Posterior cingulate gyrus (tissue), 11 donors: ENCODE data around the gene MGST2.
"Not testable (repeated sequence)": the region's sequence is repeated elsewhere in the genome, so short reads cannot be mapped to it uniquely, and the experiment has no call there.

Experiments used
- DNase-seq, 10 donors: peaks; one replicate each; pipeline versions ENCODE4 v3.0.0 to v3.0.0-alpha.2; 2020 to 2021; ENCODE audit warnings: mixed read lengths in 3 of 10
- intact Hi-C: fragments of 100-400 bp; cut with DNase I; formaldehyde crosslinking; loops from one replicate; pipeline ENCODE4 v1.15.1; 2023

Gene MGST2

GRCh38 chr4:139665690-139666529 lies at the start of gene MGST2:
MGST2 (plus strand) TSS chr4:139665819; CDS start chr4:139666020, 201 bp downstream.
- peak; percentile 21 to 94 (median 42) for DNase-seq
- intact Hi-C loops: no loop called here

- intact Hi-C loops: no loop called here
- no peak for DNase-seq
These were observed 47.7 kb upstream of the MGST2 start for GRCh38 chr4:139617702-139618490.

GRCh38 chr4:139619644-139620043 lies 46.0 kb upstream of the MGST2 start:
- DNase-seq: no peak
- intact Hi-C loops: no loop called here

- DNase-seq: no peak
These were observed 42.7 kb upstream of the MGST2 start for GRCh38 chr4:139622901-139623381.

GRCh38 chr4:139624441-139625092 lies 41.1 kb upstream of the MGST2 start:
- no peak for DNase-seq
- intact Hi-C loops: no loop called here

More at GRCh38 chr4:139622901-139623381, 42.7 kb upstream of the MGST2 start:
- intact Hi-C loops: no loop called here

GRCh38 chr4:139625093-139625455 lies 40.5 kb upstream of the MGST2 start:
- intact Hi-C loops: no loop called here
- DNase-seq: no peak

- intact Hi-C loops: no loop called here
- peak in 1 of 10 donors; percentile 16 for DNase-seq
These were observed 40.1 kb upstream of the MGST2 start for GRCh38 chr4:139625482-139625881.

- DNase-seq: no peak
- intact Hi-C loops: no loop called here
These were observed 37.2 kb upstream of the MGST2 start for GRCh38 chr4:139628184-139629012.

- DNase-seq: no peak
- intact Hi-C loops: loop anchor here (5.0 kb wide), 1 partner anchor 132 kb away; no protein-coding TSS in a partner anchor
These were observed 36.0 kb upstream of the MGST2 start for GRCh38 chr4:139629436-139630125.

GRCh38 chr4:139630126-139630495 lies 35.5 kb upstream of the MGST2 start:
- intact Hi-C loops: loop anchor here (5.0 kb wide), 1 partner anchor 133 kb away; no protein-coding TSS in a partner anchor
- no peak for DNase-seq

- DNase-seq: no peak
- intact Hi-C loops: loop anchor here (5.0 kb wide), 1 partner anchor 134 kb away; no protein-coding TSS in a partner anchor
These were observed 34.6 kb upstream of the MGST2 start for GRCh38 chr4:139630991-139631390.

GRCh38 chr4:139631791-139632190 lies 33.8 kb upstream of the MGST2 start:
- DNase-seq: no peak
- intact Hi-C loops: loop anchor here (5.0 kb wide), 1 partner anchor 134 kb away; no protein-coding TSS in a partner anchor

GRCh38 chr4:139632739-139633138 lies 32.9 kb upstream of the MGST2 start:
- DNase-seq: not testable (repeated sequence)
- intact Hi-C loops: loop anchor here (5.0 kb wide), 1 partner anchor 135 kb away; no protein-coding TSS in a partner anchor

- DNase-seq: no peak
- intact Hi-C loops: loop anchor here (5.0 kb wide), 1 partner anchor 136 kb away; no protein-coding TSS in a partner anchor
These were observed 32.4 kb upstream of the MGST2 start for GRCh38 chr4:139633195-139633594.

- peak in 4 of 10 donors; percentile 20 to 88 (median 37) for DNase-seq
- intact Hi-C loops: loop anchor here (5.0 kb wide), 1 partner anchor 136 kb away; no protein-coding TSS in a partner anchor
These were observed 32.0 kb upstream of the MGST2 start for GRCh38 chr4:139633661-139634060.

- intact Hi-C loops: no loop called here
- no peak for DNase-seq
These were observed 29.7 kb upstream of the MGST2 start for GRCh38 chr4:139635966-139636365.

- intact Hi-C loops, DNase-seq: not testable (repeated sequence)
These were observed 27.3 kb upstream of the MGST2 start for GRCh38 chr4:139638306-139638705.

GRCh38 chr4:139639654-139640053 lies 26.0 kb upstream of the MGST2 start:
- intact Hi-C loops: no loop called here
- no peak for DNase-seq

GRCh38 chr4:139641218-139641617 lies 24.4 kb upstream of the MGST2 start:
- intact Hi-C loops: no loop called here
- no peak for DNase-seq
